Thyroid gland (tissue), 4 donors: ENCODE data around the gene ABHD14A.

Source experiments
- CTCF ChIP-seq, 6 experiments: fragments of 200-600 bp in 3 of 6; fragments of 450-650 bp in 3 of 6; sonication (generic) in 3 of 6; IDR thresholded peaks; one replicate each; pipeline ENCODE4 v1.5.1; 2016 to 2019; ENCODE audit warnings: antibody characterized with exemption in 6 of 6, mild to moderate bottlenecking in 2 of 6, inconsistent platforms in 1 of 6, moderate library complexity in 1 of 6
- POLR2A ChIP-seq, 2 donors: fragments of 450-650 bp; IDR thresholded peaks; one replicate each; pipeline ENCODE4 v1.6.1; 2017; ENCODE audit warnings: antibody characterized with exemption in 2 of 2, mild to moderate bottlenecking in 2 of 2, moderate library complexity in 1 of 2

DNA sequence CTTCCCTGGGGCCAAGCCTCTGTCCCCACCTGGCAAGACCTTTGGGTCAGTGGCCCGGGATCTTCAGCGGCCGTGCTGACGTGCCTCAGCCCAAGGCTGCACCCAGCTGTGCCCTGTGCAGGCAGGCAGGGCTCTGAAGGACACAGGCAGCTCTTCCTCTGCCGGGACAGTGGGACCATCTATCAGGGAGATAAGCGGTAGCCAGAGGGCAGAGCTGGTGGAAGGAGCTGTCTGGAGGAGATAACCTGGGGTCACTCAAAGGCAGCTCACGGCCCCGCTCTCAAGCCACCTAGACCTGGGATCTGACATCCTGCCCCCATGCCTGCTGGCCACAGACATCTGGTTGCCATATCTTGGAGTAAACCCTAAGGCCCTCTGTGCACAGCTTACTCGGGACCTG is 54.2 kb downstream of the ABHD14A start:
- TF ChIP-seq CTCF (IDR thresholded peaks at IDR 0.05): no peak
- no peak for TF ChIP-seq POLR2A (IDR thresholded peaks at IDR 0.05)
